ENCODE measurements around the gene CIC.
A peak's percentile ranks its signal among the peaks of the same experiment; 100 is the strongest.

Gene CIC

DNA sequence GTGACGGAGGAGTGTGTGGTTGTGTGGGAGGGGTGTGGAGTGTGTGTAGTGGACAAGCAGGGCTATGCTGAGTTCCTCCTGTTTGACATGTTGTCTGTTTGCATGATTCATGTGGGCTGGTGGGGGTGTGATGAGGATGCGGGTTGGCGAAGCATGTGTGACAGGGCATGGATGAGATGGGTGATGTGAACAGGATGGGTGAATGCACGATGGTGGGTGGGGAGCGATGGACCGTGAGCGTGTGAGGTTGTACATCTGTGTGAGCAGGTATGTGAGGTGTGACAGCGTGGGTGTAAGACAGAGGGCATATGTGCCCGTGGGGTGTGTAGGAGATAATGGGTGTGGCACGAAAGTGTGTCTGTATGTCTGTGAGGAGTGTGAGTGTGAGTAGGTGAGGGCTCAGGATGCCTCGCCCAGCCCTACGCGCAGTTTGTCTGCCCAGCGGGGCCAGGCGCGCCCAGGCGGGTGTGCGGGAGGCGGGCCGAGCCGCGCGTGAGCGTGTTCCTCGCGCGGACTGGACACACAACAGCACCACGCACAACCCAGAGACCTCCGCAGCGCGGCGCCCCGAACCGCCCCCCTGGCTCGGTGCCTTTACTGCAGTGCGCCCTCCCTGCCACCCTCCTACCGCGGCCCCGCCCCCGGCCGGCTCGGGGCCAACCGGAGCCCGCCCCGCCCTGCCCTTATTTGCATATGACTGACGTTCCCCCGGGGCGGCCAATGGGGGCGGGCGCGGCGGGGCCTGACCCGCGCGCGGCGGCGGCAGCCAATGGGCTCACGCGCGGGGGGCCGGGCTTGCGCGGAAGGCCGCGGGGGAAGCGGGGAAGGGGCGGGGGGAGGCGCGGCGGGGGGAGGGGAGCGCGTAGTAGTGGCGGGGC lies 14.4 kb downstream of the CIC start:
- Histone ChIP-seq H3K9ac (ENCODE audit: low read depth in 1 of 2, low read length in 2 of 2) (peak overlapping the region; percentile 62 to 81), H3K27me3 (ENCODE audit: control insufficient read depth in 2 of 2, insufficient read depth in 2 of 2, low read length in 2 of 2) (no peaks in the 10 kb centered on the region), H3K27ac (ENCODE audit: low read depth in 2 of 2, low read length in 2 of 2) (peak overlapping the region; percentile 81 to 97), H3K4me3 (ENCODE audit: low read length in 2 of 2) (peak overlapping the region; percentile 61 to 78), H3K36me3 (ENCODE audit: control insufficient read depth in 2 of 2, insufficient read depth in 2 of 2, low read length in 2 of 2) (peaks cover 11 to 14% of the 10 kb centered on the region in 2 donors), H3K4me1 (ENCODE audit: control insufficient read depth in 2 of 2, insufficient read depth in 2 of 2, low read length in 2 of 2) (peaks cover 48 to 53% of the 10 kb centered on the region in 2 donors), H3K9me3 (ENCODE audit: control insufficient read depth in 2 of 2, low read length in 2 of 2) (no peaks in the 10 kb centered on the region)

DNA sequence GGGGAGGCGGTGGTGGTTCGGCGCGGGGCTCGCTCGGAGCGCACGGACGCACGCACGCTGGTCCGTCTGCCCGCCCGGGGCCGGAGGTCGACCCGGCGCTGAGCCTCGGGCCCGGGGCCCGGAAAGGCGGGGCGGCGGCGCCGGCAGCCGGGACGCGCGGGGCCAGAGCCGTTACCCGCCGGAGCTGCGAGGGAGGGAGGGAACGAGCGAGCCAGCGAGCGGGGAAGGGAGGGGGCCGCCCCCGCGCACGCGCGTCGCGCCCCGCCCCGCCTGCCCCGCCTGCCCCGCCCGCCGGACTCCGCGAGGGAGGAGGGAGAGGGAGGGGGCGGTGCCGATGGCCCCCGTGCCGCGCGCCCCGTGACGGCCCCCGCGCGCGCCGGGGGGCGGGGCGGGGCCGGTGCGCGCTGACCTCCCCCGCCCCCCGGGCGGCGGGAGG lies 15.0 kb downstream of the CIC start:
- H3K4me3 ChIP-seq (ENCODE audit: low read length in 2 of 2): peak overlapping the region in 1 of 2 donors; percentile 61
- H3K27ac ChIP-seq (ENCODE audit: low read depth in 2 of 2, low read length in 2 of 2): peak overlapping the region; percentile 60 to 83
- H3K36me3 ChIP-seq (ENCODE audit: control insufficient read depth in 2 of 2, insufficient read depth in 2 of 2, low read length in 2 of 2): peaks cover 15 to 20% of the 10 kb centered on the region in 2 donors
- H3K9me3 ChIP-seq (ENCODE audit: control insufficient read depth in 2 of 2, low read length in 2 of 2): no peaks in the 10 kb centered on the region
- peak overlapping the region in 1 of 2 donors; percentile 62 for H3K9ac ChIP-seq (ENCODE audit: low read depth in 1 of 2, low read length in 2 of 2)
- H3K4me1 ChIP-seq (ENCODE audit: control insufficient read depth in 2 of 2, insufficient read depth in 2 of 2, low read length in 2 of 2): peaks cover 42 to 46% of the 10 kb centered on the region in 2 donors
- no peaks in the 10 kb centered on the region for H3K27me3 ChIP-seq (ENCODE audit: control insufficient read depth in 2 of 2, insufficient read depth in 2 of 2, low read length in 2 of 2)

DNA sequence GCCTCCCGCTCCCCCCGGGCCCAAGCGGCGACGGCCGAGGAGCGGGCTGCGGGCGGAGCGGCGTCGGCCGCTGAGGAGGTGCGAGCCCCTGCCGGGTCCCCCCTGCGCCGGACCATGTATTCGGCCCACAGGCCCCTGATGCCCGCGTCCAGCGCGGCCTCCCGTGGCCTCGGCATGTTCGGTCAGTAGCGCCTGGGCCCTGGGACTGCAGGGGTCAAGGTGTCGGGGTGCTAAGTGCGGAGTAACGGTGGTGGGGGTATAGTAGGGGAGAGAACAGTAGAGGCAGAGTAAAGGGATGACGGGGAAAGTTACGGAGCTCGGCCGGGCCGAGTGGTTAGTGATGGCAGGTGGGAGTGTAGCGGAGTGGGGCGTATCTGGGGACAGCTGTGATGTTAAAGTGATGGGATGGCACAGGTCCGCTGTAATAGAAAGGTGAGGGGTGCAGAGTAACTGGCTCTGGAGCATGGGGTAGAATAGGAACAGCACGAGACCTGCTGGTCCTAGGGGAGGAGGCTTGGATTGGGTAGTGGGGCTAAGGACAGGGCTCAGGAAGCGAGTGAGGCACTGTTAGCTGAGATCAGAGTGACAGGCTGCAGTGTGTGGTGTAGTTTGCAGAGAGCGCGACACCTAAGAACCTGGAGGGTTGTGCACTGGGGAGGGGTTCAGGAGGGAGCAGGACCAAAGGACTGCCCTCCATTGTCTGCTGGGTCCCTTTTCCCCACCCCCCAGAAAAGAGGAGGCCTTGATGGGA lies 15.7 kb downstream of the CIC start:
- H3K9me3 ChIP-seq (ENCODE audit: control insufficient read depth in 2 of 2, low read length in 2 of 2): no peaks in the 10 kb centered on the region
- peak overlapping the region; percentile 31 to 43 for H3K27ac ChIP-seq (ENCODE audit: low read depth in 2 of 2, low read length in 2 of 2)
- peak overlapping the region; percentile 63 to 78 for H3K4me3 ChIP-seq (ENCODE audit: low read length in 2 of 2)
- H3K36me3 ChIP-seq (ENCODE audit: control insufficient read depth in 2 of 2, insufficient read depth in 2 of 2, low read length in 2 of 2): peaks cover 18 to 26% of the 10 kb centered on the region in 2 donors
- no peaks in the 10 kb centered on the region for H3K27me3 ChIP-seq (ENCODE audit: control insufficient read depth in 2 of 2, insufficient read depth in 2 of 2, low read length in 2 of 2)
- peak overlapping the region; percentile 14 to 56 for H3K9ac ChIP-seq (ENCODE audit: low read depth in 1 of 2, low read length in 2 of 2)
- peaks cover 35 to 39% of the 10 kb centered on the region in 2 donors for H3K4me1 ChIP-seq (ENCODE audit: control insufficient read depth in 2 of 2, insufficient read depth in 2 of 2, low read length in 2 of 2)

- H3K36me3 ChIP-seq (ENCODE audit: control insufficient read depth in 2 of 2, insufficient read depth in 2 of 2, low read length in 2 of 2): peaks cover 25 to 34% of the 10 kb centered on the region in 2 donors
- H3K4me3 ChIP-seq (ENCODE audit: low read length in 2 of 2): peak overlapping the region; percentile 63 to 78
- H3K27ac ChIP-seq (ENCODE audit: low read depth in 2 of 2, low read length in 2 of 2): peak overlapping the region in 1 of 2 donors; percentile 43
- peaks cover 35 to 39% of the 10 kb centered on the region in 2 donors for H3K4me1 ChIP-seq (ENCODE audit: control insufficient read depth in 2 of 2, insufficient read depth in 2 of 2, low read length in 2 of 2)
- H3K9me3 ChIP-seq (ENCODE audit: control insufficient read depth in 2 of 2, low read length in 2 of 2): no peaks in the 10 kb centered on the region
- H3K27me3 ChIP-seq (ENCODE audit: control insufficient read depth in 2 of 2, insufficient read depth in 2 of 2, low read length in 2 of 2): no peaks in the 10 kb centered on the region
- peak overlapping the region in 1 of 2 donors; percentile 56 for H3K9ac ChIP-seq (ENCODE audit: low read depth in 1 of 2, low read length in 2 of 2)
These were observed 16.5 kb downstream of the CIC start for GRCh38 chr19:42285541-42285941.

DNA sequence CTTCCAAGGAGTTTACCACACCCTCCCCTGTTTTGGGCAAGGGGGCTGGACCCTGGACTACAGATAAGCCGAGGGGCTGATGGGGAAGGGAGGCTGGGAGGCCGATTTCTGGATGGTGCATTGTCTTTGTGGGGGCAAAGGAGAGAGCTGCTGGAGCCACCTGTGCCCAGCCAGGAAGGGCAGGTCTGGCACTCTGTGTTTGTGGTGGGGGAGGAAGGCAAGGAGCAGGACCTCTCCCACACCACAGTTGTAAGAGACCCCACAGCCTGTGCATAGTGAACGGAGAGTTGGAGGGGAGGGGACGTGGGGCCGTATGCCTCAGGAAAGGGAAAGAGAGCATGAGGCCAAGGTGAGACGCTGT lies 16.9 kb downstream of the CIC start:
- Histone ChIP-seq H3K4me3 (ENCODE audit: low read length in 2 of 2) (peak overlapping the region in 1 of 2 donors; percentile 31), H3K27me3 (ENCODE audit: control insufficient read depth in 2 of 2, insufficient read depth in 2 of 2, low read length in 2 of 2) (no peaks in the 10 kb centered on the region), H3K27ac (ENCODE audit: low read depth in 2 of 2, low read length in 2 of 2) (peak overlapping the region in 1 of 2 donors; percentile 43), H3K36me3 (ENCODE audit: control insufficient read depth in 2 of 2, insufficient read depth in 2 of 2, low read length in 2 of 2) (peaks cover 29 to 35% of the 10 kb centered on the region in 2 donors), H3K4me1 (ENCODE audit: control insufficient read depth in 2 of 2, insufficient read depth in 2 of 2, low read length in 2 of 2) (peaks cover 35 to 39% of the 10 kb centered on the region in 2 donors), H3K9me3 (ENCODE audit: control insufficient read depth in 2 of 2, low read length in 2 of 2) (no peaks in the 10 kb centered on the region), H3K9ac (ENCODE audit: low read depth in 1 of 2, low read length in 2 of 2) (peak overlapping the region; percentile 1 to 14)

- H3K27me3 ChIP-seq (ENCODE audit: control insufficient read depth in 2 of 2, insufficient read depth in 2 of 2, low read length in 2 of 2): no peaks in the 10 kb centered on the region
- H3K4me3 ChIP-seq (ENCODE audit: low read length in 2 of 2): peak overlapping the region in 1 of 2 donors; percentile 31
- peak overlapping the region in 1 of 2 donors; percentile 14 for H3K9ac ChIP-seq (ENCODE audit: low read depth in 1 of 2, low read length in 2 of 2)
- H3K4me1 ChIP-seq (ENCODE audit: control insufficient read depth in 2 of 2, insufficient read depth in 2 of 2, low read length in 2 of 2): peaks cover 31 to 34% of the 10 kb centered on the region in 2 donors
- H3K9me3 ChIP-seq (ENCODE audit: control insufficient read depth in 2 of 2, low read length in 2 of 2): no peaks in the 10 kb centered on the region
- peak overlapping the region in 1 of 2 donors; percentile 43 for H3K27ac ChIP-seq (ENCODE audit: low read depth in 2 of 2, low read length in 2 of 2)
- H3K36me3 ChIP-seq (ENCODE audit: control insufficient read depth in 2 of 2, insufficient read depth in 2 of 2, low read length in 2 of 2): peaks cover 29 to 37% of the 10 kb centered on the region in 2 donors
These were observed 17.4 kb downstream of the CIC start for GRCh38 chr19:42286349-42287016.

DNA sequence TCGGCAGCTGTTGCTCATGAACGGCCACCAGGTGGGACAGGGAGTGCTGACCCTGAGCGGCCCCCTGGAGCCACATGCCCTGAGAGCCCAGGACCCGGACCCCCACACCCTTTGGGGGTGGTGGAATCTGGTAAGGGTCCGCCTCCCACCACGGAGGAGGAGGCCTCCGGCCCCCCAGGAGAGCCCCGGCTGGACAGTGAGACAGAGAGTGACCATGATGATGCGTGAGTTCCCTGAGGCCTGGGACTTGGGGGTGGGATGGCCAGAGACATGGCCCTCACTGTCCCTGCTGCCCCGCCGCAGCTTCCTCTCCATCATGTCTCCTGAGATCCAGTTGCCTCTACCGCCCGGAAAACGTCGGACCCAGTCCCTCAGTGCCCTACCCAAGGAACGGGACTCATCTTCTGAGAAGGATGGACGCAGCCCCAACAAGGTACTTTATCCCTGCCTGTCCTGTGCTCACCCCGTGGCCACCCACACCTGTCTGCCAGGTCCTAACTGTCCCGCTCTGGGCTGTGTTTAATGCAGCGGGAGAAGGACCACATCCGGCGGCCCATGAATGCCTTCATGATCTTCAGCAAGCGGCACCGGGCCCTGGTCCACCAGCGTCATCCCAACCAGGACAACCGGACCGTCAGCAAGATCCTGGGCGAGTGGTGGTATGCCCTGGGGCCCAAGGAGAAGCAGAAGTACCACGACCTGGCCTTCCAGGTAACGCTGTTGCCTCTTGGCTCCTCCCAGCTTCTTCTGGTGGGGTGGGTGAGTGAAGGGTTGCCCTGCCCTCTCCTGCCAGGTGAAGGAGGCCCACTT lies 18.2 kb downstream of the CIC start:
- no peak overlapping the region for H3K9ac ChIP-seq (ENCODE audit: low read depth in 1 of 2, low read length in 2 of 2)
- H3K4me3 ChIP-seq (ENCODE audit: low read length in 2 of 2): no peak overlapping the region
- peaks cover 33 to 40% of the 10 kb centered on the region in 2 donors for H3K36me3 ChIP-seq (ENCODE audit: control insufficient read depth in 2 of 2, insufficient read depth in 2 of 2, low read length in 2 of 2)
- H3K4me1 ChIP-seq (ENCODE audit: control insufficient read depth in 2 of 2, insufficient read depth in 2 of 2, low read length in 2 of 2): peaks cover 27 to 33% of the 10 kb centered on the region in 2 donors
- H3K27ac ChIP-seq (ENCODE audit: low read depth in 2 of 2, low read length in 2 of 2): no peak overlapping the region
- no peaks in the 10 kb centered on the region for H3K27me3 ChIP-seq (ENCODE audit: control insufficient read depth in 2 of 2, insufficient read depth in 2 of 2, low read length in 2 of 2)
- H3K9me3 ChIP-seq (ENCODE audit: control insufficient read depth in 2 of 2, low read length in 2 of 2): no peaks in the 10 kb centered on the region

DNA sequence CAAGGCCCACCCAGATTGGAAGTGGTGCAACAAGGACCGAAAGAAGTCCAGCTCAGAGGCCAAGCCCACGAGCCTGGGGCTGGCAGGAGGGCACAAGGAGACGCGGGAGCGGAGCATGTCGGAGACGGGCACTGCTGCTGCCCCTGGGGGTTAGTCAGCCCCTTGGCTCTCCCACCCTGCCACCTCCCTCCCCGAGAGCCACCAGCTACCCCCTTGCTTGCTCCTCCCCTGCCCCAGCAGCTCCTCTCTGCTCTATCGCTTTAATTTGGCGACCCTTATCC lies 18.7 kb downstream of the CIC start:
- no peaks in the 10 kb centered on the region for H3K27me3 ChIP-seq (ENCODE audit: control insufficient read depth in 2 of 2, insufficient read depth in 2 of 2, low read length in 2 of 2)
- H3K4me3 ChIP-seq (ENCODE audit: low read length in 2 of 2): no peak overlapping the region
- peaks cover 23 to 28% of the 10 kb centered on the region in 2 donors for H3K4me1 ChIP-seq (ENCODE audit: control insufficient read depth in 2 of 2, insufficient read depth in 2 of 2, low read length in 2 of 2)
- H3K9me3 ChIP-seq (ENCODE audit: control insufficient read depth in 2 of 2, low read length in 2 of 2): no peaks in the 10 kb centered on the region
- H3K36me3 ChIP-seq (ENCODE audit: control insufficient read depth in 2 of 2, insufficient read depth in 2 of 2, low read length in 2 of 2): peaks cover 35 to 40% of the 10 kb centered on the region in 2 donors
- no peak overlapping the region for H3K9ac ChIP-seq (ENCODE audit: low read depth in 1 of 2, low read length in 2 of 2)
- no peak overlapping the region for H3K27ac ChIP-seq (ENCODE audit: low read depth in 2 of 2, low read length in 2 of 2)

GRCh38 chr19:42288387-42288786 lies 19.3 kb downstream of the CIC start:
- no peaks in the 10 kb centered on the region for H3K27me3 ChIP-seq (ENCODE audit: control insufficient read depth in 2 of 2, insufficient read depth in 2 of 2, low read length in 2 of 2)
- H3K36me3 ChIP-seq (ENCODE audit: control insufficient read depth in 2 of 2, insufficient read depth in 2 of 2, low read length in 2 of 2): peaks cover 39 to 44% of the 10 kb centered on the region in 2 donors
- no peak overlapping the region for H3K27ac ChIP-seq (ENCODE audit: low read depth in 2 of 2, low read length in 2 of 2)
- no peaks in the 10 kb centered on the region for H3K9me3 ChIP-seq (ENCODE audit: control insufficient read depth in 2 of 2, low read length in 2 of 2)
- peaks cover 17 to 22% of the 10 kb centered on the region in 2 donors for H3K4me1 ChIP-seq (ENCODE audit: control insufficient read depth in 2 of 2, insufficient read depth in 2 of 2, low read length in 2 of 2)
- no peak overlapping the region for H3K4me3 ChIP-seq (ENCODE audit: low read length in 2 of 2)
- no peak overlapping the region for H3K9ac ChIP-seq (ENCODE audit: low read depth in 1 of 2, low read length in 2 of 2)

Data from mucosa of rectum (tissue), 2 donors.